ENCODE data around the gene GCNT1.

Gene GCNT1

GRCh38 chr9:76539180-76539579, 80.2 kb downstream of the GCNT1 start:
- H3K4me3 ChIP-seq (ENCODE audit: low read depth, low read length) = no peak overlapping the region
- DNase-seq (ENCODE audit: low read depth) = no peak
- no peak for TF ChIP-seq CTCF (IDR thresholded peaks at IDR 0.05; ENCODE audit: low read depth, low read length, missing control alignments)

- H3K4me3 ChIP-seq (ENCODE audit: low read depth, low read length) = no peak overlapping the region
- no peak for TF ChIP-seq CTCF (IDR thresholded peaks at IDR 0.05; ENCODE audit: low read depth, low read length, missing control alignments)
- DNase-seq (ENCODE audit: low read depth) = no peak
Observed at GRCh38 chr9:76542360-76542759, 83.4 kb downstream of the GCNT1 start.

GRCh38 chr9:76545191-76545590, 86.2 kb downstream of the GCNT1 start:
- no peak for DNase-seq (ENCODE audit: low read depth)
- H3K4me3 ChIP-seq (ENCODE audit: low read depth, low read length) = no peak overlapping the region
- no peak for TF ChIP-seq CTCF (IDR thresholded peaks at IDR 0.05; ENCODE audit: low read depth, low read length, missing control alignments)

- DNase-seq (ENCODE audit: low read depth) = no peak
- no peak for TF ChIP-seq CTCF (IDR thresholded peaks at IDR 0.05; ENCODE audit: low read depth, low read length, missing control alignments)
- H3K4me3 ChIP-seq (ENCODE audit: low read depth, low read length) = no peak overlapping the region
Observed at GRCh38 chr9:76552181-76552580, 93.2 kb downstream of the GCNT1 start.

- TF ChIP-seq CTCF (IDR thresholded peaks at IDR 0.05; ENCODE audit: low read depth, low read length, missing control alignments) = no peak
- H3K4me3 ChIP-seq (ENCODE audit: low read depth, low read length) = no peak overlapping the region
- no peak for DNase-seq (ENCODE audit: low read depth)
Observed at GRCh38 chr9:76552751-76553455, 93.9 kb downstream of the GCNT1 start.

GRCh38 chr9:76553680-76554079, 94.7 kb downstream of the GCNT1 start:
- no peak for TF ChIP-seq CTCF (IDR thresholded peaks at IDR 0.05; ENCODE audit: low read depth, low read length, missing control alignments)
- no peak for DNase-seq (ENCODE audit: low read depth)
- H3K4me3 ChIP-seq (ENCODE audit: low read depth, low read length) = no peak overlapping the region

Data from GM12864 (cell line).